Measurements from ENCODE around the gene CHP2. TPM values are rescaled to one million over a fixed set of nuclear protein-coding genes. Genes with fewer than 3 reads are reported as not detected.

The CHP2 gene
- total and polyA plus RNA-seq, 2 donors (not counting 1 experiment from before 2014, with no cell fraction given): not detected

DNA sequence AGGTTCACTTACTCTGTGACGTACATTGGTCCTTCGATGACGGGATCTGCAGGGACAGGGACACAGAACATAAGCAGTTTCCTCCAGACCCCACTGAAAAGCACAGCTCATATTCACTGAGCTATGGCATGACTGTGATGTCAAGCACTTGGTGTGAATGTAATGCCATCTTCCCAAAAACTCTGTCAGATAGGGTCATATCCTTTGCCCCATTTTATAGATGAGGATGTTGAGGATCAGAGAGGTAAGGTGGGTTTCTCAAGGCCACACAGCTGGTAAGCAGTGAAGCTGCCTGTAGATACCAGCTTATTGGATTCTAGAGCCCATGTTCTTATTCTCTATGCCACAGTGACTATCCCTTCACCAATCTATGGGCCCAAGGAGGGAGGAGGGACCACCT lies 44.3 kb upstream of the CHP2 start:
- H3K27ac ChIP-seq (ENCODE audit: low read length in 2 of 2): no peak overlapping the region
- H3K9ac ChIP-seq (ENCODE audit: low read length): no peak overlapping the region
- H3K4me2 ChIP-seq (replicated peaks; ENCODE audit: low read depth, low read length, poor library complexity, severe bottlenecking): no peak overlapping the region
- DNase-seq (no peak), ATAC-seq (ENCODE audit: low read depth) (no peak)
- H3K9me3 Mint-ChIP-seq (ENCODE audit: insufficient read depth): peaks cover 7% of the 10 kb centered on the region
- peaks cover 53% of the 10 kb centered on the region for H3K27me3 Mint-ChIP-seq
- H2AFZ ChIP-seq (ENCODE audit: insufficient read depth, low read depth, low read length, poor library complexity, severe bottlenecking): no peak overlapping the region
- no peaks in the 10 kb centered on the region for H3K79me2 ChIP-seq (ENCODE audit: control insufficient read depth, insufficient read depth, low read length)
- TF ChIP-seq, protein P1, sequence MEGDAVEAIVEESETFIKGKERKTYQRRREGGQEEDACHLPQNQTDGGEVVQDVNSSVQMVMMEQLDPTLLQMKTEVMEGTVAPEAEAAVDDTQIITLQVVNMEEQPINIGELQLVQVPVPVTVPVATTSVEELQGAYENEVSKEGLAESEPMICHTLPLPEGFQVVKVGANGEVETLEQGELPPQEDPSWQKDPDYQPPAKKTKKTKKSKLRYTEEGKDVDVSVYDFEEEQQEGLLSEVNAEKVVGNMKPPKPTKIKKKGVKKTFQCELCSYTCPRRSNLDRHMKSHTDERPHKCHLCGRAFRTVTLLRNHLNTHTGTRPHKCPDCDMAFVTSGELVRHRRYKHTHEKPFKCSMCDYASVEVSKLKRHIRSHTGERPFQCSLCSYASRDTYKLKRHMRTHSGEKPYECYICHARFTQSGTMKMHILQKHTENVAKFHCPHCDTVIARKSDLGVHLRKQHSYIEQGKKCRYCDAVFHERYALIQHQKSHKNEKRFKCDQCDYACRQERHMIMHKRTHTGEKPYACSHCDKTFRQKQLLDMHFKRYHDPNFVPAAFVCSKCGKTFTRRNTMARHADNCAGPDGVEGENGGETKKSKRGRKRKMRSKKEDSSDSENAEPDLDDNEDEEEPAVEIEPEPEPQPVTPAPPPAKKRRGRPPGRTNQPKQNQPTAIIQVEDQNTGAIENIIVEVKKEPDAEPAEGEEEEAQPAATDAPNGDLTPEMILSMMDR (IDR thresholded peaks at IDR 0.05): no peak
- TF ChIP-seq EZH2 (IDR thresholded peaks at IDR 0.05; ENCODE audit: borderline replicate concordance, insufficient read depth, low read depth, low read length, poor library complexity, severe bottlenecking): no peak
- no peaks in the 10 kb centered on the region for H4K20me1 ChIP-seq (ENCODE audit: control insufficient read depth, insufficient read depth, low read length, poor library complexity, severe bottlenecking)
- no peaks in the 10 kb centered on the region for H3K36me3 ChIP-seq (replicated peaks in 1 of 2; ENCODE audit: control extremely low read depth in 1 of 2, control insufficient read depth in 1 of 2, extremely low read depth in 1 of 2, insufficient read depth in 2 of 2, low read length in 1 of 2)
- peaks cover 0 to 14% (median 9%) of the 10 kb centered on the region in 3 donors for H3K9me3 ChIP-seq (ENCODE audit: control extremely low read depth in 1 of 3, control insufficient read depth in 2 of 3, insufficient read depth in 1 of 3, low read length in 2 of 3)
- intact Hi-C loops (cut with micrococcal nuclease): no loop called here
- H3K4me3 ChIP-seq (ENCODE audit: control extremely low read depth in 1 of 5, extremely low read depth in 1 of 5, insufficient read depth in 1 of 5, low read depth in 2 of 5, low read length in 4 of 5): no peak overlapping the region
- no peaks in the 10 kb centered on the region for H3K4me1 Mint-ChIP-seq
- H3K27me3 ChIP-seq (replicated peaks in 1 of 4; ENCODE audit: control extremely low read depth in 1 of 4, control insufficient read depth in 3 of 4, insufficient read depth in 4 of 4, low read length in 3 of 4): peaks cover 0 to 42% (median 14%) of the 10 kb centered on the region in 4 experiments
- POLR2A ChIA-PET: no interaction called here
- no peak overlapping the region for H3K4me3 Mint-ChIP-seq
- WGBS (ENCODE audit: insufficient coverage): 93% methylated on average over 3 of the region's 3 CpGs
- no peaks in the 10 kb centered on the region for H3K4me1 ChIP-seq (ENCODE audit: control insufficient read depth in 2 of 2, insufficient read depth in 2 of 2, low read length in 2 of 2)
- no peak overlapping the region for H3K27ac Mint-ChIP-seq
- CTCF ChIA-PET: no interaction called here

GRCh38 chr16:23711785-23712184 lies 43.0 kb upstream of the CHP2 start:
- CTCF ChIA-PET: no interaction called here
- H3K9me3 Mint-ChIP-seq (ENCODE audit: insufficient read depth): peaks cover 7% of the 10 kb centered on the region
- H3K4me3 Mint-ChIP-seq: no peak overlapping the region
- Histone ChIP-seq H3K9me3 (ENCODE audit: control extremely low read depth in 1 of 3, control insufficient read depth in 2 of 3, insufficient read depth in 1 of 3, low read length in 2 of 3) (peaks cover 0 to 14% (median 9%) of the 10 kb centered on the region in 3 donors), H3K4me1 (ENCODE audit: control insufficient read depth in 2 of 2, insufficient read depth in 2 of 2, low read length in 2 of 2) (no peaks in the 10 kb centered on the region), H3K9ac (ENCODE audit: low read length) (no peak overlapping the region), H2AFZ (ENCODE audit: insufficient read depth, low read depth, low read length, poor library complexity, severe bottlenecking) (no peak overlapping the region), H3K4me3 (ENCODE audit: control extremely low read depth in 1 of 5, extremely low read depth in 1 of 5, insufficient read depth in 1 of 5, low read depth in 2 of 5, low read length in 4 of 5) (no peak overlapping the region), H3K4me2 (replicated peaks; ENCODE audit: low read depth, low read length, poor library complexity, severe bottlenecking) (no peak overlapping the region), H3K36me3 (replicated peaks in 1 of 2; ENCODE audit: control extremely low read depth in 1 of 2, control insufficient read depth in 1 of 2, extremely low read depth in 1 of 2, insufficient read depth in 2 of 2, low read length in 1 of 2) (no peaks in the 10 kb centered on the region), H3K27me3 (replicated peaks in 1 of 4; ENCODE audit: control extremely low read depth in 1 of 4, control insufficient read depth in 3 of 4, insufficient read depth in 4 of 4, low read length in 3 of 4) (peaks cover 0 to 37% (median 14%) of the 10 kb centered on the region in 4 experiments), H3K27ac (ENCODE audit: low read length in 2 of 2) (no peak overlapping the region), H3K79me2 (ENCODE audit: control insufficient read depth, insufficient read depth, low read length) (no peaks in the 10 kb centered on the region), H4K20me1 (ENCODE audit: control insufficient read depth, insufficient read depth, low read length, poor library complexity, severe bottlenecking) (no peaks in the 10 kb centered on the region)
- H3K27me3 Mint-ChIP-seq: peaks cover 55% of the 10 kb centered on the region
- no peaks in the 10 kb centered on the region for H3K4me1 Mint-ChIP-seq
- intact Hi-C loops (cut with micrococcal nuclease): no loop called here
- no peak for DNase-seq
- no peak for ATAC-seq (ENCODE audit: low read depth)
- 66% methylated on average over 3 of the region's 4 CpGs for WGBS (ENCODE audit: insufficient coverage)
- no peak overlapping the region for H3K27ac Mint-ChIP-seq
- POLR2A ChIA-PET: no interaction called here
- TF ChIP-seq EZH2 (IDR thresholded peaks at IDR 0.05; ENCODE audit: borderline replicate concordance, insufficient read depth, low read depth, low read length, poor library complexity, severe bottlenecking): no peak
- TF ChIP-seq, protein P1 (IDR thresholded peaks at IDR 0.05): no peak

Measured in B cell (primary cell).